ENCODE data around the gene TYMS.

DNA sequence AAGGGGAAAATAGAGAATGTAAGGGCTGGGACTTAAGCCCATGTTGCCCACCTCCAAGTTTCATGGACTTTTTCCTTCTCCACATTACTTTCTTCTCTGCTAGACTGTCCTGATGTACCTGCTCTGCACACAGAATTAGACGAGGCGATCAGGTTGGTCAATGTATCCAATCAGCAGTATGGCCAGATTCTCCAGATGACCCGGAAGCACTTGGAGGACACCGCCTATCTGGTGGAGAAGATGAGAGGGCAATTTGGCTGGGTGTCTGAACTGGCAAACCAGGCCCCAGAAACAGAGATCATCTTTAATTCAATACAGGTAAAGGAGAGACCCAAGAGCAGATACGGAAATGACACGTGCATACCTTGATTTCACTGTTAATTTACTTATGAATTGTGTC is 16.2 kb upstream of the TYMS start:
- TF ChIP-seq, protein P1, sequence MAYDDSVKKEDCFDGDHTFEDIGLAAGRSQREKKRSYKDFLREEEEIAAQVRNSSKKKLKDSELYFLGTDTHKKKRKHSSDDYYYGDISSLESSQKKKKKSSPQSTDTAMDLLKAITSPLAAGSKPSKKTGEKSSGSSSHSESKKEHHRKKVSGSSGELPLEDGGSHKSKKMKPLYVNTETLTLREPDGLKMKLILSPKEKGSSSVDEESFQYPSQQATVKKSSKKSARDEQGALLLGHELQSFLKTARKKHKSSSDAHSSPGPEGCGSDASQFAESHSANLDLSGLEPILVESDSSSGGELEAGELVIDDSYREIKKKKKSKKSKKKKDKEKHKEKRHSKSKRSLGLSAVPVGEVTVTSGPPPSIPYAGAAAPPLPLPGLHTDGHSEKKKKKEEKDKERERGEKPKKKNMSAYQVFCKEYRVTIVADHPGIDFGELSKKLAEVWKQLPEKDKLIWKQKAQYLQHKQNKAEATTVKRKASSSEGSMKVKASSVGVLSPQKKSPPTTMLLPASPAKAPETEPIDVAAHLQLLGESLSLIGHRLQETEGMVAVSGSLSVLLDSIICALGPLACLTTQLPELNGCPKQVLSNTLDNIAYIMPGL (CRISPR knock-in tag; IDR thresholded peaks at IDR 0.05), result no peak
- no peak for TF ChIP-seq EZH2 (IDR thresholded peaks at IDR 0.05; ENCODE audit: borderline replicate concordance, low read depth, low read length)
- TF ChIP-seq ATF7 (IDR thresholded peaks at IDR 0.05), result no peak
- TF ChIP-seq RFX5 (IDR thresholded peaks at IDR 0.05; ENCODE audit: low read depth, low read length), result no peak
- TF ChIP-seq ZFP1 (CRISPR knock-in tag; IDR thresholded peaks at IDR 0.05), result no peak
- TF ChIP-seq HLTF (IDR thresholded peaks at IDR 0.05), result no peak
- TF ChIP-seq TCF3 (CRISPR knock-in tag; IDR thresholded peaks at IDR 0.05), result no peak
- TF ChIP-seq TEAD2 (tag; IDR thresholded peaks at IDR 0.05), result no peak
